HFFc6 (cell line): ENCODE results near the gene LBHD1. TPM values are rescaled to one million over a fixed set of nuclear protein-coding genes. Genes with fewer than 3 reads are reported as not detected.

ENCODE experiments used
- DNase-seq: peaks from one replicate; pipeline ENCODE4 v3.0.0-alpha.2; 2018
- H3K27ac Mint-ChIP-seq: 2 replicates; pipeline ENCODE4 v1.8.0; 2020; ENCODE audit warnings: mild to moderate bottlenecking, mixed read lengths
- H3K27me3 Mint-ChIP-seq: 2 replicates; pipeline ENCODE4 v1.8.0; 2021; ENCODE audit warnings: mild to moderate bottlenecking, moderate library complexity, mixed read lengths; ENCODE audit not compliant: insufficient read depth
- H3K36me3 Mint-ChIP-seq: 2 replicates; pipeline ENCODE4 v1.8.0; 2021; ENCODE audit warnings: low read depth, mixed read lengths
- H3K4me1 Mint-ChIP-seq: 2 replicates; pipeline ENCODE4 v1.8.0; 2020; ENCODE audit warnings: low read depth, mixed read lengths
- H3K4me3 Mint-ChIP-seq: 2 replicates; pipeline ENCODE4 v1.8.0; 2020; ENCODE audit warnings: mild to moderate bottlenecking, moderate library complexity, mixed read lengths
- H3K9me3 Mint-ChIP-seq: 2 replicates; pipeline ENCODE4 v1.8.0; 2020; ENCODE audit warnings: mild to moderate bottlenecking, mixed read lengths
- total RNA-seq, 6 experiments: library from RNA; stranded (reverse); fragmentation: NEBNext Ultra II Directional; extraction: Animal tissue kit (Norgen Biotek cat#: 25700); gene quantifications; 2 replicates in 1 of 6; 3 replicates in 5 of 6; pipeline ENCODE4 v1.2.3, GENCODE V29; 2021
- TF ChIP-seq, protein P1 (sequence below): fragments of 200-600 bp; sonication (generic); IDR thresholded peaks from 2 replicates; pipeline ENCODE4 v1.5.0; 2021; ENCODE audit warnings: antibody characterized with exemption, mild to moderate bottlenecking

LBHD1 gene
- total RNA-seq, 6 experiments from 2014 or later = 2.8 to 4.5 (median 3.7) TPM

GRCh38 chr11:62709247-62710000, 37.4 kb upstream of the LBHD1 start:
- peaks cover 32% of the 10 kb centered on the region for H3K36me3 Mint-ChIP-seq
- TF ChIP-seq, protein P1, sequence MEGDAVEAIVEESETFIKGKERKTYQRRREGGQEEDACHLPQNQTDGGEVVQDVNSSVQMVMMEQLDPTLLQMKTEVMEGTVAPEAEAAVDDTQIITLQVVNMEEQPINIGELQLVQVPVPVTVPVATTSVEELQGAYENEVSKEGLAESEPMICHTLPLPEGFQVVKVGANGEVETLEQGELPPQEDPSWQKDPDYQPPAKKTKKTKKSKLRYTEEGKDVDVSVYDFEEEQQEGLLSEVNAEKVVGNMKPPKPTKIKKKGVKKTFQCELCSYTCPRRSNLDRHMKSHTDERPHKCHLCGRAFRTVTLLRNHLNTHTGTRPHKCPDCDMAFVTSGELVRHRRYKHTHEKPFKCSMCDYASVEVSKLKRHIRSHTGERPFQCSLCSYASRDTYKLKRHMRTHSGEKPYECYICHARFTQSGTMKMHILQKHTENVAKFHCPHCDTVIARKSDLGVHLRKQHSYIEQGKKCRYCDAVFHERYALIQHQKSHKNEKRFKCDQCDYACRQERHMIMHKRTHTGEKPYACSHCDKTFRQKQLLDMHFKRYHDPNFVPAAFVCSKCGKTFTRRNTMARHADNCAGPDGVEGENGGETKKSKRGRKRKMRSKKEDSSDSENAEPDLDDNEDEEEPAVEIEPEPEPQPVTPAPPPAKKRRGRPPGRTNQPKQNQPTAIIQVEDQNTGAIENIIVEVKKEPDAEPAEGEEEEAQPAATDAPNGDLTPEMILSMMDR = peak; percentile 23; the same call in 1 of the 2 replicates
- peak; percentile 96 for DNase-seq
- H3K4me3 Mint-ChIP-seq = peak overlapping the region; percentile 91
- peaks cover 5% of the 10 kb centered on the region for H3K27me3 Mint-ChIP-seq
- H3K4me1 Mint-ChIP-seq = peaks cover 44% of the 10 kb centered on the region
- peak overlapping the region; percentile 95 for H3K27ac Mint-ChIP-seq
- no peaks in the 10 kb centered on the region for H3K9me3 Mint-ChIP-seq

DNA sequence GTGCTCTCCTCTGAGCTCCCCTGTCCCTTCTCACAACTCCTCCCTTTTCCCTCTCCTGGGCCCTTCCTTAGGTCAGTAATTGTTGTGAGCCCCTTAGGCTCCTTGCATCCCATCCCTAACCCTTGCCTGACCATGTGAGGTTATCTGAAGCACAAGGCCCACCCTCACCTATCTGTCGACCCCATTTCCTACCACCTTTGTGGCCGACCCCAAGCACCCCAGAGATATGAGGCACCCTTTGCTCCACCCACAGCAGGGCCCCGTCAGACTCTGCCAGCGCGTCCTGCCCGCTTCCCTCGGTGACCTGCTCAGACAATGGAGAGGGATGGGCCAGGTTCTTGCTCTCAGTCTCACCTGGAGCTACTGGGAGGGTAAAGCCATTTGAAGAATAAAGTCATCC, 36.7 kb upstream of the LBHD1 start:
- peak overlapping the region; percentile 91 for H3K4me3 Mint-ChIP-seq
- peaks cover 44% of the 10 kb centered on the region for H3K4me1 Mint-ChIP-seq
- TF ChIP-seq, protein P1 = no peak
- peak overlapping the region; percentile 95 for H3K27ac Mint-ChIP-seq
- no peaks in the 10 kb centered on the region for H3K9me3 Mint-ChIP-seq
- no peak for DNase-seq
- peaks cover 5% of the 10 kb centered on the region for H3K27me3 Mint-ChIP-seq
- peaks cover 32% of the 10 kb centered on the region for H3K36me3 Mint-ChIP-seq

DNA sequence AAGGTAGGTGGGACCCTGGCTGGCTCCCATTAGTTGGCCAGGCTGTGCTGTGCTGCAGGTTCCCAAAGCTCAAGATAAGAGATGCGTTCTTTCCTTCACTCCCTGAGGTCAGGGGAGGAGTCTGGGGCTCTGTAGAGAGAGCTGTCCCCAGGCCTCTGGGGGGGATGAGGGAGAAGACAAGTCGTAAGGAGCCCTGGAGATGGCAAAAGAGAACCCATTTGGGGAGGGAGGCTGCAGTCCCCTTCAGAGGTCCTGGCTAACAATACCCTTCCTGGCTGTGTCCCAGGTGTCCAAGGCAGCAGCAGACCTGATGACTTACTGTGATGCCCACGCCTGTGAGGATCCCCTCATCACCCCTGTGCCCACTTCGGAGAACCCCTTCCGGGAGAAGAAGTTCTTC, 36.3 kb upstream of the LBHD1 start:
- no peak for DNase-seq
- peaks cover 29% of the 10 kb centered on the region for H3K36me3 Mint-ChIP-seq
- no peaks in the 10 kb centered on the region for H3K9me3 Mint-ChIP-seq
- TF ChIP-seq, protein P1 = no peak
- peak overlapping the region; percentile 91 for H3K4me3 Mint-ChIP-seq
- peaks cover 41% of the 10 kb centered on the region for H3K4me1 Mint-ChIP-seq
- peaks cover 5% of the 10 kb centered on the region for H3K27me3 Mint-ChIP-seq
- H3K27ac Mint-ChIP-seq = peak overlapping the region; percentile 95

DNA sequence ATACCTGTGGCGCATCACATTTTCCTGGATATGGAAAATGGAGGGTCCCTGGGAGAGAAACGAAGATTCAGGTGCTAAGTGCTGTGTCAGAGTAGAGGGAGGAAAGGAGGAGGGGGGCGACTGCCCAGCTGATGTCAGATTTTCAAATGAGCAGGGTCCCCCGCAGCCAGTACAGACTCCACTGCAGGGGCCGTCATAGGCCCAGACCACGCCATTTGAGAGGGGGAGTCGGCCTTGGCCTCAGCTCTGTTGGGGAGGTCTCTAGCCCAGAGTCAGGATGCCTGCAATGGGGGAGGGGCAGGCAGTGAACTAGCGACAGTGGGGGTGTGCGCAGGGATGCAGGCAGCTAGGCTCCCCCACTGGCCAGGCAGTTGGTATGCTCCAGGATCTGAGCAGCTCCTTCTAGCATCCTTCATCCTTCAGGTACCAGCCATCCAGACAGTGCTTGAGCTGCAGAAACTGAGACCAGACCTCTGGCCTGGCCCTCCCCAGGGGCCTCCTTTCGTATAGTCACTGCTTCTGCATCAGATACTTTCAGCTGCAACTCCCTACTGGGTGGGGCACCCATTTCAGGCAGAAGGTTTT, 35.3 kb upstream of the LBHD1 start, which contains the start of the genes BSCL2 and GNG3:
Gene BSCL2 (minus strand): TSS at position 148 of the 585 bp plus-strand sequence. CDS start 229 bp downstream, outside the sequence.
Gene GNG3 (plus strand): TSS at position 400 of the 585 bp plus-strand sequence. CDS start 620 bp downstream, outside the sequence.
- no peaks in the 10 kb centered on the region for H3K9me3 Mint-ChIP-seq
- DNase-seq = no peak
- H3K27ac Mint-ChIP-seq = peak within 1 kb of the TSS; percentile 95
- H3K36me3 Mint-ChIP-seq = peaks cover 29% of the 10 kb centered on the region
- peaks cover 39% of the 10 kb centered on the region for H3K4me1 Mint-ChIP-seq
- TF ChIP-seq, protein P1 = no peak
- H3K4me3 Mint-ChIP-seq = peak within 1 kb of the TSS; percentile 94
- H3K27me3 Mint-ChIP-seq = peaks cover 5% of the 10 kb centered on the region

- H3K4me3 Mint-ChIP-seq = peak overlapping the region; percentile 94
- H3K36me3 Mint-ChIP-seq = peaks cover 30% of the 10 kb centered on the region
- H3K27ac Mint-ChIP-seq = peak overlapping the region; percentile 63
- DNase-seq = no peak
- TF ChIP-seq, protein P1 = no peak
- H3K9me3 Mint-ChIP-seq = no peaks in the 10 kb centered on the region
- peaks cover 5% of the 10 kb centered on the region for H3K27me3 Mint-ChIP-seq
- H3K4me1 Mint-ChIP-seq = peaks cover 39% of the 10 kb centered on the region
Measured at GRCh38 chr11:62706850-62707247, 34.8 kb upstream of the LBHD1 start.
